Activated CD4-positive, alpha-beta T cell treated with anti-CD3 and anti-CD28 coated beads for 1 hour (primary cell): ENCODE results near the gene HOXA7.

Experiments
- DNase-seq: peaks from one replicate; pipeline ENCODE4 v3.0.0-alpha.2; 2020

HOXA7 gene

DNA sequence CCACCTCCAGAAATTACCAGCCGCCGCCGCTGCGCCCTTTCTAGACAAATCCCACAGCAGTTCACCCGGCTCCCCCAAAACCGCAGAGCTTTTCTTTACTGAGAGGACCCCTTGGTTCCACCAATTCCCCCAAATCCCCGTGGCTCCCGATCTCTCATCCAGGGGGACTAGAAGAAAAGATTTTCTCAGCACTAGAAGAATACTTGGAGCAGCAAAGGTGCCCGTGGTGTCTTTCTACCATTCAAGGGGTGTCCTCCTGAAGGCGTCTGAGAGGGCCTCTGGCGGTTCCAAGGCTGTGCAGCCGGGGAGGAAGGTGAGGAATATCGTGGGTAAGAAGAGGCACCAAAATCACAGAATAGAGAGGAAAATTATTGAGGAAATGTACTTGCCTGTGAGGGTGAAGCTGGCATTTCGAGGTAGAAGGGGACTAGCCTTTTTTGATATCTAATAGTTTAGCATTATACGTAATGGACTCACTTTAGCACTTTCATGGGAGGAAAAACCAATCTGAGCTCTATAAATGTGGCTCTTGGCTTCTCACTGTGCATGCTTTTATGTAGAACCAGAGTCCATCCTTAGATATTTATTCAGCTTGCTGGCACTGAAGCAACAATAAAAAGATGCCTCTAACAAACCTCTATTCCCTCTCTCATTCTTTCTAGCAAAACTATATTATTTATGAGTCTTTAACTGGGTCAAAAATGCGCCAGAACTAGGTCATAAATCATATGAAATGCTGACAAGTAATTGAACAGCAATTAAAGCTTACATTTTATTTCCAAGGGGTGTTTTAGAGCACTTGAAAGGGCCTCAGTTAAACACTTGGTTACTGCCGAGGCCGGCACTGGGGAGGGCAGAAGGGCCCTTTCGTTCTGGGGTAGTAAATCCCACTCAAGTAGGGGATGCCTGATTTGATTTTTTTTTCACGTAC is 40.2 kb downstream of the HOXA7 start:
- no peak for DNase-seq

DNA sequence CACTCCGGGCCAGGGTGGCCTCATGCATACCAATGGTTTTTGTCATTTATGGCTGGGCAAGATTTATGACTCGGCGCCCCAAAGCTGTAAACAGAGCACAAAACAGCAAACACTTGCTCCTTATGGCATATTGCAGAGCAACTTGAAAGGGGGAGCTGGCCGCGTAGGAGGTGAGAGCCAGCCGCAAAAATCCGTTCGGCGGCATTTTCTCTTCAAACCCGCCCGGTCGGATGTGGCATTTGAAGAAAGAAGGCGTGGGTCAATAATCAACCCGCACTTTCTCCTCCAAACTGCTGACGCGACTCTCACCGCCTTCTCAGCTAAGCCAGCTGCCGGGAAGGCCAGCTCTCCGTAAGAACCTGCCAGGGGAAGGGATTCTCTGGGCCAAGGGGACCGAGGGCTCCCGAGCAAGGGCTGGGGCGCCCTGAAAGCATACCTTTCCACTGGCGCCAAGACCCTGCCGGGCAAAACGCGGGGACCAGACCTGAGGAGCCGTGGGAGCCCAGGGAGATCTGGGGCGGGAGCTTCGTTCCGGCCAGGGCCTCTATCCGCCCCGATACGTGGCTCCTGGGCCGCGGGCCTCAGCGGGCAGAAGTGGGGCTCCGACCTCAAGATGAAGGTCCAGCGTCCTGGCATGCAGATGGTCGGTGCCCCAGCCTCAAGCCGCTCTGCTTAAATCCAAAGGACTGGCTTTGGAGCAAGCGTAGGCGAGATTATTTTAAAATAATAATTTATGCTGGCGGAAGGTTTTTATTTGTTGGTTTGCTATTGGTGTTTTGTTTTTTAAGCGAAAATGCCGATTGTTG is 41.1 kb downstream of the HOXA7 start:
- DNase-seq = no peak

DNA sequence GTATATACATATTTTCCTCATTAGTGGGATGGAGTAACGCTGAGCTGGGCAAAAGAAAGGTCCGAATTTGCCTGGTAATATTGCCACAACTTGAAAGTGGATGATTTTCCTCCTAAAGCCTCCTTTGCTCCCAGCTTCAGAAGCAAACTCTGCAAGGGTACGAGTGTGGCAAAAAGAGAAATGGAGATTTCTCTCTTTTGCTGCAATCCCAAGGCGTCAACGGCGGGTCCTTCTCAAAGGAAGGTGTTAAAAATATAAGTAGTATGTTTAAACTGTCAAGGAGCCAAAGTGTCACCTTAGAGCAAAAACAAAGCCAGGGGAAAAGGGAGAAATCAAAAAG is 41.6 kb downstream of the HOXA7 start:
- no peak for DNase-seq

DNA sequence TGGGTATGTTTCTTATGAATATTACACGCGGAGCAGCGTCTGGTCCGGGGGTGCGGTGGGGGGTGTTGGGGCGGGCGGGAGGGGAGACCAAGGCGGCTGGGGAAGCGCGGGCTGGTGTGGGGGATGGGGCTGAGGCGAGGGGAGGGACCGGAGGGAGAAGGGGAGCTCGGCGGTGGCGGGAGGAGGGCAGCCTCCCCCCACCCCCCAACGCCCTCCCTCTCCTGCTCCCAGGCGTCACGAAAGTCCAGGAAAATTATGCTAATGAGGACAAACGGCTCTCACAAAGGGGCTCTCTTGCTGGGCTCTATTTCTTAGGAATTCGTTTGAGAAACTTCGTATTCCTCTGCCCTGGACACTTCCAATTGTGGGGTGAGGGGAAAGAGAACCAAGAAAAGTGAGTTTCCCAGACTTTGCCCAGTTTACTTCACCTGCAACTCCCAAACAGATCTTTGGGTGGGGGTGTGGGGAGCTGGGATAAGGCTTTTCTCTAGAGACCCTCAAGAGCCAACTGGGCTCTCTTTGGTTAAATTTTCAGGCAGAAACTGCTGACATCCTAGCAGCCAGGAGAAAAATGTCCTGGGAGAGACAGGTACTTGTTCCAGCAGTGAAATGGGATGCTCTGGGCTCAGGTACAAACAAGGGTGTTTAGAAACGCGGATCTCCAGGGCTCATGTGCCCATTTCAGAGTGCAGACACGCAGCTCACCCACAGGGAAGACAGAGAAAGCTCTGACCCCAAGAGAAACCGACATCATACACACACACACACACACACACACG is 42.3 kb downstream of the HOXA7 start:
- no peak for DNase-seq

DNA sequence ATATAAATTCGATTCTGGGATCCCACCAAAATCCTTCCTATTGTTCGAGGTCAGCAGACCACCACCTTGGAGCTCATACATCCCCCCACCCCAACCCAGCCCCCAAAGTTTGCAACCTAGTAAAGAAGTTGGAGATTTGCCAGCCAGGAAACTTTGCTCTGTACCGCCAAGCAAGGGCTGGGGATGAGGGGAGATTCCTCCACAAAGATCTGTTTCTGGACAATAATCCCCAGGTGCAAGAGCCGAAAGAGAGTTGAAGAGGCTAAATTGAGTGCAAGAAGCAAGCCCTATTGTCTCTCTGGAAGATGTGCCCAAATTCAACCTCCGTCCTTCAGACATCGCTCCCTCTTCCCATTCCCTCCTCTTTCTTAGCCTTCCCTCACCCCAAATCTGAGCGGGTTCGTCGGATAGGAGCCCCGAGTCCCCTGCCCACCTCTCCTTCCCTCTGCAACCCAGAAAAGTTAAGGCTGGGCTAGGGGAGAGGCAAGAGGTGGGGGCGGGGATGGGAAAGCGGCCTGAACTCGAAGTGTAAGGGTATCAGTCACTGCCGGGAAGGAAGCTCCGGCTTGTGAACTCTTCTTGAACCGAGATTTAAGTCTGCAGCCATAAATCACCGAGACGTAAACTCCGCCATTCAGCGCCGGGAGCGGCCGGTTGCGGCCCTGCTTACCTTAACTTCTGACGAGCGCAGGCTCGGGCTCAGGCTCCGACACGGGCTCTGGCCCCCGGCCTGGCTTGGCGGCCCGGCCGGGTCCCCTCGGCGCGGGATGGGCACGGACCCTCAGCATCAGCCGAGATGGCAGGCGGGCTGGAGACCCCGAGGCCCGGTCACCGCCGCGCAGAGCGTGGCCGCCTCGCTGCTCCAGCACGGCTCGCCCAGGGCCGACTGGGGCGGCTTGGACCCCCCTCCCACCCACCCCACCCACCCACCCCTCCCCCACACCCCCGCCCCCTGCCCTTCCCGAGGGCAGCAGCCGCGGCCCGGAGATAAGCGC is 43.2 kb downstream of the HOXA7 start:
- DNase-seq = no peak

DNA sequence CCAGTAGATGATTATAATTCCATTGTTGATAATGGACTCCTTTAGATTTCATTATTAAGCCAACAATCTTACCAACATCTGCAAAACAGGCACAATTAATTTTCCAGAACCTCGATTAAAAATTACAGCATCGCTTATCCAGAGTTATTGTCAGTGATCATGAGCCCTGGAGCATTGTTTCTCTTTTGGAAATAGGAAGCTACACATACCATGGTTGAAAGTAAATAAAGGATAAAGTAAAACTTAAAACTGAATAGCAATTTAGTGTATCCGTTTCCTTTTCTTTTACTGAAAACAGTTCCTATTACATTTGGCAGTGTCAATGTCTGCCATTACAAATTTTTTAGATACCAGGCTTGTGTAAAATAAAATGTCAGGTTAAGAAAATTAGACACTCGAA is 44.1 kb downstream of the HOXA7 start:
- no peak for DNase-seq

DNA sequence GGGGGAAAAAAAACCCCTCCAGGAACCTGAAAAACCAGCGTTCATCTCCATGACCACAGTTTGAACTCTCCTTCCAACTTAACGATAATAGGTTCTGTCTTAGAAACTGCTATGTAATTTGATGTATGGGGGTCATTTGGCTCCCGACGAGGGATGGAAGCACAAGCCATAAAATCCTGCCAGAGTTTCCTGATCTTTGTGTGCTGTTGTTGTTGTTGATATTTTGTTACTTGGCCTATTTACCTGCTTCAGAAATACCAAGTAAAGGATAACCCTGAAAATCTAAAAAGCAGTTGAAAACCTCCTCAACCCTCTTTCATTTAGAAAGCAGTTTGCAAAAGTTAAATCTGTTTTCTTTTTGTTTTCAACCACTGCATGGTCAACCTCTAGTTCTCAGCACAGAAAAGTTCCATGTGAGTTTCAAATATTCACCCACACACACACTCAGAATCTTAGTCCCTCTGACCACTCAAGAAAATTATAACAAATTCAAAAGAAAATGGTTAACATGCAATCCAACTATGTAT is 44.7 kb downstream of the HOXA7 start:
- no peak for DNase-seq

DNA sequence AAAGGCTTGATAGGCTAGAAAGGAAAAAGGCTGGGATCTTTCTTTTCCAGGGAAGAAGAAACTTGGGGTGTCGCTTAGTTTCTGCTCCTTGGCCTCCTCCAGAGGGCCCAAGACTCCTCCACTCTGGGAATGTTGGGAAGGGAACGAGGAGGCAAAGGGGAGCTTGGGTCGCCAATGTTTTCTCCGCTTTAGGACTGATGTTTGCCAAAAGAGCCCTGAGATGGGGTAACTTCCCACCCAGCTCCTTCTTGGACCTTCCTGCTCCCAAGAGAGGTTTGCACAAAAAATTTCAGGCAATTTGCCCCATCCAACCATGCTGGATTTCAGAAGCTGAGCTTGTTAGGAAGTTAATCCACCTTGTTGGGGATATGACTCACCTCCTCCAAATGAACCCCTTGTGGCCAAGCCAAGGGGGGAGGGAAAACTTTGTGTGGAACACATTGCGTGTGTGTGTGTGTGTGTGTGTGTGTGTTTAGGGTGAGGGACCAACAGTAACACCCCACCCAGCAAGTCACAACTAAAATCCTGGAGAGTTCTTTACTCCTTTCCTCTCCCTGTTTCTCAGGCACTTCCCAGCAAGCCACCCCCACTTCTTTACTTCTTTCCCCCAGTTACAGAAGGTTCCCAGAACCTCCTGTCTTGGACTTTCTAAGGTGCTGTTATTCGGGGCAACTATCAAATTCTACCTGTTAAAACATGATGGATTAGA is 45.3 kb downstream of the HOXA7 start:
- DNase-seq = no peak

DNA sequence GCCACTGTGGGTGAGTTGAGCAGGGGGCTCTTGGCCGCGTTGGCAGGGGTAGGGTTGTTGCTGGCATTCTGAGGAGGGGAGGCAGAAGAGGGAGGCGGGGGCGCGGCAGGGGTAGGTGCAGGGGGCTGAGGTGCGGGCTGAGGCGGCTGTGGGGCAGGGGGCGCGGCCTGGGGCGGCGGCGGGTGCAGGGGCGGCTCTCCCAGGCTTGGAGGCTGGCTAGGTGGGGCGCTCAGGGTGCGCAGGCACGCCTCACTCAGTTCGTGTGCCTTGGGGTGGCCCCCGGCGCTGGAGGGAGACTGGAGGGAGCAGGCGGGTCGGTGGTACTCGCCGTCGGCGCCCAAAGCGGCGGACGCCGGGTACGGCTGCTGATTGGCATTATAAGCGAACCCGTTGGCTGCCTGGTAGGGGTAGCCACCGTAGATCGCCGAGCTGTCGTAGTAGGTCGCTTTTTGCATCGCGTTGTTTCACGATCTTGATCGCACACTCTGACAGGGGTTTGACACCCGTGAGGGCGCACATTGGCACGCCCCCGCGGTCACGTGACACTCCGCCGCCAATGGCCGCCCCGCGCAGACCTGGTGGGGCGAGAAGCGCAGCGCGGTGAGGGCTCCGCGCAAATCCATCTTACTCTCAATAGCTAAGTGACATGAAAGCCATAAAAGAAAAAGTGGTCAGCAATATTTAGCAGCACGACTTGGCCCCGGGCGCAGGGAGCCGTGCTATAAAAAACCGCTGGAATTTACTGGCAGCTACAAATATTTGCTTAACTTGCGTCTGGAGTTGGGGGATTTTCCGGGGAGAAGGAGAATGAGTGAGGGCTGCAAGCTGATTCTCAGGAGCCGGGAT is 46.1 kb downstream of the HOXA7 start:
- DNase-seq = no peak

DNA sequence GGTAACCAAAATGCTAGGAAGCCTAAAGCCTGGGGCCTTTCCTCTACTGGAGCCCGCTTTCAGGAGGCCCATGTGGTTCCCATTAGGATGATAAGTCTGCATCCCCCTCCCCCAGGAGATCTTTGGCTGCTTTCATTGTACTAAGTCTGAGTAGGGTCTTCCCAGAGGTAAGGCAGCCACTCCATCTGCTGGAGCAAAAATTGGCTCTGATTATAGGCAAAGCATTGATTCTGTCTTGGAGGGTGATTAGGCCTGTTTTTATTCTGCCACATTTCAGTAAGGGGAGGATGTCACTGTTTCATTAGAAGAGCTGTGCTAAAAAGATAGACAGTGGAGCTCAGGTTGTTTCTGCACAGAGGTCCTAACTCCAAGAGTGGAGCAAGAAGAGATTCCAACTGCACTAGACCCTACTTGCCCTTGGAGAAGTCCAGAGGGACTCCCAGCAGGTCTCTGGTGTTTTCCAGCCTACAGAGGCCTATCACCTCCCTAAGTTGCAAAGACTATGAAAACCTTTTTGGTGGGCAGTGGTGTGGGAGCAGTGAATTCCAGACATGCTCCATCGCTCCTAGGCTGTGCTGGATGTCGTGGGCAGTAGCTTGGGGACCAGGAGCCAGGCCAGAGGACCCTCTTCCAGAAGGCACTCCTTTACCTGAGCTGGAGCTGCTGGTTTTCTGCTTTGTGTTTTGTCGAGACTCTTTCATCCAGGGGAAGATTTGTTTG is 46.8 kb downstream of the HOXA7 start:
- no peak for DNase-seq

DNA sequence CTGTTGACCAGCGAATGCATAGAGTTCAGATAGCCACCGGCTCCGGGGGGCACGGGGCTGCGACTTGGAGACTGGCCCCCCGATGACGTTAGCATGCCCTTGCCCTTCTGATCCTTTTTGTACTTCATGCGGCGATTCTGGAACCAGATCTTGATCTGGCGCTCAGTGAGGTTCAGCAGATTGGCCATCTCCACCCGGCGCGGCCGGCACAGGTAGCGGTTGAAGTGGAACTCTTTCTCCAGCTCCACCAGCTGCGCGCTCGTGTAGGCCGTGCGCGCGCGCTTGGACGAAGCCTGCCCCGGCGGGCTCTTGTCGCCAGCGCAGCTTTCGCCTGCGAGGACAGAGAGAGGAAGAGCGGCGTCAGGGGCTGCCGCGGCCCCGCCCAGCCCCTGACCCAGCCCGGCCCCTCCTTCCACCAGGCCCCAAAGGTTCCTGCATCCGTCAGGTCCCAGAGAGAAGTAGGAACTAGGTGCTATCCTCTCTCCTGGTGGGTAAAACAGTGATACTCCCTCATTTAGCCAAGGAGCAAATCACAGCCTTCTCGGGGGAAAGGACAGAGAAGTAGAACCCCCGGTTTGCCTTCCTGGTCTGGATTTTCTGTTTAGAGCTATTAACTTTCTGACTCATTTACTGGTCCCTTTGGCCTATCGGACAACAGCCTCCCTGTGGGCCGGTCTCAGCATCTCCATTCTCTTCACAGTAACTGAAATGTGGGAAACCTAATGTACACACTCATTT is 47.9 kb downstream of the HOXA7 start:
- no peak for DNase-seq

DNA sequence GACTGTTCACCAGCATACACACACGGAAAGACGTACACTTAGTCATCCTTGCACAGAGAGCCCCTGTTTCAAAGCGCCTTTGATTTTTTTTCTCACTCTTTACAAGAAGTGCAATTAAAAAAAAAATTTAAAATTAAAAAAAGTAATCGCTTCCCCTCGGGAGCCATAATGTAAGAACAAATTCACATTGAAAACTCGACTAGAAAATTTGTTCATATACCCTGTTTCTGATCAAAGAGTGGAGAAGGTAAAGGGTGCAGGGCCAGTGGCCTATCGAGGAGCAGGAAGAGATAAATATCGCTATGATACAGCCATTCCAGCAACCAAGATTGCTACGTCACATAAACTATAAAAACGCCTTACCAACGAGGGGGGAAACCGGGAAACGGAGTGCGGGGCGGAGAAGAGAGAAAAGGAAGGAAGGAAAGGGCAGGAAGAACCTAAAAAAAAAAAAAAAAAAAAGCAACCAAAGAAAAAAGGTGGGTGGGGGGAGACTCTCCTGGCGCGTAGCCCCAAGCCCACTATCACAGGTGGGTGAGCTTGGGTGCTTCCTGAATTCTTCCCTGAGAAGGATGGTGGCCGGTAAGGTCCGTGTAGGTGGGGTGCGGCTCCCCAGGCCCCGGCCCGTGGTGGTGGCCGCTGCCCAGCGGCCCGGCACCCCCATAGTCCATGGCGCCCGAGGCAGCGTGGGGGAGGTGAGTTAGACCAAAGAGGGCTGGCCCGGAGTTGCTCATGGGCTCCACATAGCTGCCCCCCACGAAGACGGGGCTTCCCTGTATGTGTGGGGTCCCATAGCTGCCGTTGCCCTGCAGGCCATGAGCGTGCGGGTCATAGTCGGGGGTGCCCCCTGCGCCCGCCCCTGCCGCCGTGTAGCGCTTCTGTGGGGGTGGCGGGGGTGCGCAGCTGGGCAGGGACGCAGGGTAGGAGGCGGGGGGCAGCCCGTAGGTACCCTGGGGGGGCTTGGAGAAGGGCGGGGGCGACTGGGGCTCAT is 48.8 kb downstream of the HOXA7 start:
- no peak for DNase-seq

DNA sequence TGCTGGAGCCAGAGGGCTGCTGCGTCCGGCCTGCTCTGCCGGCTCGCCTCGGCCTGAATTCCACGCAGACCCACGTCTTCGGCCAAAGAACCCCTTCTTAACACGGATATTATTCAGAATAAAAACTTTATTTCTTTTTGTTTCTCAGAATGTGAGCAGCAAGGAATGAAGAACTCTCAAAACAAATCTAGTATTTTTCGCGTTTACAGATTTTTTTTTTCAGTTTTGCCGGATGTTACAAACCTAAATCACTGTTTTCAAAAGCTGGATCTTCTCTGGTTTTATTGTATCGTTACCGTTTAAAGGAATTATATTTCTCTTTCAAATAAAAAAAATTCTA is 49.6 kb downstream of the HOXA7 start:
- DNase-seq = no peak

DNA sequence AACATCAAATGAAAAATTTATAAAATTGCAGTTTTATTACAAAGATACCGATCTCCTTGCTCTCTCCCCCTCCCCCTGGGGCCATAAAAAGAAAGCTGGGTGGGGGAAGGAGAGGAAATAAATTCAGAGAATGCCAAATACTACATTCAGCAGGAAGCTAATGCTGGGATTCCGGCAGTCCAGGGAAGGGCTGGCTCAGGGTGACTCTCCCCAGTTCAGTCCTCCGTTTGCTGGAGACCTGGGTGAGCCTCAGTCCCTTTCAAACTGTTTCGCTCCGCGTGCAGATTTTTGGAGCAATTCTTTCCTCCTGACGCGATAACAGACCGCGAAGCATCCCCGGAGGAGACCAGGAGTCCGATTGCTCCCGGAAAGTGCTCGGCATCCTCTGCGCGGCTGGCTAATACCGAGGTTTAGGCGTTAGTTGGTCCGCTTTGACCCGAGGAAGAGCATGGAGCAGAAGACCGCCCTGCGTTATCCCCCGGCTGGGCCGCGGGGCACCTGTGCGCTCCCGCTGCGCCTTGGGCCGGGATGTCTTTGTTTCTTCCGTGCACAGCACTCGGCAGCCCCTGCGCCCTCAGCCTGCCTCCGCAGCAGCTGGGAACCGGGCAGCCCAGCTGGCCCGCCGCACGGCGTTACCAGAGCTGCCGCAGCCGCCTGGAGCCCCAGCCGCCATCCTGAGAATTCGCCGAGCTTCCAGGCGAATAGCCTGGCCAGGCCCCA is 50.1 kb downstream of the HOXA7 start:
- DNase-seq = no peak

DNA sequence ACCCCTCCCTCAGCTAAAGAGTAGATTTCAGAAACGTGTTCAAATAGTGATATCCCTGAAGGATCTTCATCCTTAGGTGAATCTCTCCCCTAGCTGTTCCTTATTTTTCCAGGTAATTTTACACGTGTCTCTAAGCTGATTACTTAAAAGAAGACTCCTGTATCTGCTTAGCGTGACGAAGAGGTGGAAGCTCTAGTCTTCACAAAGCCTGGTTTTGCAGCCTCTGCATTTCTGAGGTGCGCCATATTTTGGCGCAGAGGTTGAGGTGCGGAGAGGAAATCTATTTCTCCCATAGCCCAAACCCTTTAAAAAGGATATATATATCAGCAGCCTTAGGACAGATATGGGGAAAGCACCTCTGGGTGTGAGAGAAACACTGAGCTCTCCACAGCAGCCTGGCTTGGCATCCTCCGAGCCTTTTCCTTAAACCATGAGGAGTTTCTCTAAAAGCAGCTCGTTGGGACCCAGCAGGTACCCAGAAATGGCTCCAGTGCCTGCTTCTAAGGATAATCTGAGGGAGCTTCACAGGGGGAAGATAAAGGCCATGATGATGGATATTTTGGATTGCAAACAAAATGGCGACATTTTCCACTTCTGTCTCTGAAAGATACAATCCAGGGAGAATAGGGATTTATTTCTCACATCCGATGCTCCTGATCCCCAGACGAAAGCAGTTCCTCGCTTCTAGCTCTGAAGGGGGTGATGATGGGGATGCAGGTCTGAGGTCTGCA is 51.0 kb downstream of the HOXA7 start:
- DNase-seq = no peak
